HCT116 (cell line): ENCODE results near the gene CREBL2.

Experiments used
- CTCF ChIP-seq, 3 experiments: fragments of 200-600 bp in 1 of 3; sonication (generic) in 1 of 3; IDR thresholded peaks in 2 of 3; conservative IDR thresholded peaks in 1 of 3; 2 replicates each; pipeline ENCODE4 v1.5.1; 2012 to 2017; ENCODE audit warnings: low read depth in 2 of 3, low read length in 2 of 3, antibody characterized with exemption in 1 of 3, borderline replicate concordance in 1 of 3, control low read depth in 1 of 3, mild to moderate bottlenecking in 1 of 3, mixed read lengths in 1 of 3, mixed run types in 1 of 3, moderate library complexity in 1 of 3; ENCODE audit not compliant: insufficient read depth in 1 of 3
- EZH2 ChIP-seq: fragments of 200-600 bp; sonication (generic); IDR thresholded peaks from 2 replicates; pipeline ENCODE4 v1.6.1; 2017; ENCODE audit warnings: antibody characterized with exemption, mixed run types
- FOSL1 ChIP-seq: IDR thresholded peaks from 2 replicates; pipeline ENCODE4 v1.6.1; 2012; ENCODE audit warnings: low read depth
- JUND ChIP-seq: IDR thresholded peaks from 2 replicates; pipeline ENCODE4 v1.6.1; 2012
- YY1 ChIP-seq: IDR thresholded peaks from 2 replicates; pipeline ENCODE4 v1.6.1; 2011; ENCODE audit warnings: low read length, low read depth, moderate library complexity, mild to moderate bottlenecking; ENCODE audit not compliant: insufficient replicate concordance; ENCODE audit errors: extremely low read depth
- ZNF274 ChIP-seq: fragments of 200-500 bp; sonication (Bioruptor generic); IDR thresholded peaks from 2 replicates; pipeline ENCODE4 v1.6.1; 2014; ENCODE audit warnings: mild to moderate bottlenecking, low read depth, low read length, inconsistent platforms

- TF ChIP-seq FOSL1, result no peak; the same call in 1 of the 2 replicates
- no peak for TF ChIP-seq ZNF274
- no peak for TF ChIP-seq YY1
- no peak for TF ChIP-seq CTCF (IDR thresholded peaks at IDR 0.05 in 2 of 3, conservative IDR thresholded peaks at IDR 0.05 in 1 of 3; ENCODE audit: borderline replicate concordance in 1 of 3, insufficient read depth in 1 of 3, low read depth in 2 of 3, low read length in 2 of 3)
- TF ChIP-seq JUND, result no peak
- TF ChIP-seq EZH2, result no peak
These were observed 60.4 kb downstream of the CREBL2 start for GRCh38 chr12:12671850-12672660.
